Astrocyte (in vitro differentiated cells and primary cell): ENCODE results near the gene CDH24. TPM values are rescaled to one million over a fixed set of nuclear protein-coding genes. Genes with fewer than 3 reads are reported as not detected.
A peak's percentile ranks its signal among the peaks of the same experiment; 100 is the strongest.

Source experiments
- DNase-seq: peaks from one replicate; pipeline ENCODE4 v3.0.0-alpha.2; 2010; ENCODE audit warnings: low read depth
- FAIRE-seq: peaks from 2 replicates; lab custom pipeline; 2011; peaks lifted over from hg19 to GRCh38; lab: Jason Lieb, UNC
- H2AFZ ChIP-seq: 2 replicates; pipeline ENCODE4 v1.6.0; 2012; ENCODE audit warnings: low read depth, low read length, inconsistent platforms
- H3K27ac ChIP-seq: 2 replicates; pipeline ENCODE4 v1.5.1; 2011; ENCODE audit warnings: low read depth, low read length, inconsistent platforms
- H3K27me3 ChIP-seq: 2 replicates; pipeline ENCODE4 v1.6.0; 2011; ENCODE audit warnings: low read length, inconsistent platforms; ENCODE audit not compliant: insufficient read depth
- H3K36me3 ChIP-seq: 2 replicates; pipeline ENCODE4 v1.5.1; 2011; ENCODE audit warnings: low read length, inconsistent platforms; ENCODE audit not compliant: insufficient read depth
- H3K4me1 ChIP-seq: 2 replicates; pipeline ENCODE4 v1.5.1; 2011; ENCODE audit warnings: low read length, inconsistent platforms; ENCODE audit not compliant: insufficient read depth
- H3K4me2 ChIP-seq: 2 replicates; pipeline ENCODE4 v1.6.0; 2012; ENCODE audit warnings: low read length, inconsistent platforms
- H3K4me3 ChIP-seq: 2 replicates; pipeline ENCODE4 v1.5.1; 2011; ENCODE audit warnings: low read depth, mild to moderate bottlenecking, low read length, inconsistent platforms; ENCODE audit not compliant: insufficient read depth
- H3K79me2 ChIP-seq: 2 replicates; pipeline ENCODE4 v1.6.0; 2012; ENCODE audit warnings: mild to moderate bottlenecking, low read length, inconsistent platforms; ENCODE audit not compliant: insufficient read depth
- H3K9ac ChIP-seq: 2 replicates; pipeline ENCODE4 v1.6.0; 2012; ENCODE audit warnings: mild to moderate bottlenecking, low read length, inconsistent platforms
- H3K9me3 ChIP-seq: 2 replicates; pipeline ENCODE4 v1.5.1; 2012; ENCODE audit warnings: low read depth, mild to moderate bottlenecking, low read length, inconsistent platforms; ENCODE audit not compliant: insufficient read depth
- H4K20me1 ChIP-seq: 2 replicates; pipeline ENCODE4 v1.6.0; 2012; ENCODE audit warnings: low read length, inconsistent platforms; ENCODE audit not compliant: insufficient read depth
- H3K27ac Mint-ChIP-seq: one replicate; pipeline ENCODE4 v1.8.0; 2021; ENCODE audit warnings: mild to moderate bottlenecking, mixed read lengths; ENCODE audit not compliant: unreplicated experiment
- H3K27me3 Mint-ChIP-seq: one replicate; pipeline ENCODE4 v1.8.0; 2021; ENCODE audit warnings: low read depth, mixed read lengths; ENCODE audit not compliant: unreplicated experiment
- H3K36me3 Mint-ChIP-seq: one replicate; pipeline ENCODE4 v1.8.0; 2021; ENCODE audit warnings: low read depth, mixed read lengths; ENCODE audit not compliant: unreplicated experiment
- H3K4me1 Mint-ChIP-seq: one replicate; pipeline ENCODE4 v1.8.0; 2021; ENCODE audit warnings: low read depth, mixed read lengths; ENCODE audit not compliant: unreplicated experiment
- H3K4me3 Mint-ChIP-seq: one replicate; pipeline ENCODE4 v1.8.0; 2021; ENCODE audit warnings: mild to moderate bottlenecking, moderate library complexity, mixed read lengths; ENCODE audit not compliant: unreplicated experiment
- H3K9me3 Mint-ChIP-seq: one replicate; pipeline ENCODE4 v1.8.0; 2021; ENCODE audit warnings: mild to moderate bottlenecking, mixed read lengths; ENCODE audit not compliant: unreplicated experiment
- CTCF ChIP-seq: IDR thresholded peaks from 2 replicates; pipeline ENCODE4 v1.5.1; 2011; ENCODE audit warnings: low read depth, mild to moderate bottlenecking, inconsistent platforms, low read length, moderate library complexity; ENCODE audit not compliant: insufficient read depth
- EZH2 ChIP-seq: IDR thresholded peaks from 2 replicates; pipeline ENCODE4 v1.6.1; 2012; ENCODE audit warnings: mild to moderate bottlenecking, low read length, inconsistent platforms; ENCODE audit not compliant: insufficient read depth
- total RNA-seq: library from RNA; stranded (reverse); gene quantifications from 2 replicates; pipeline ENCODE4 v1.2.1, GENCODE V29; 2021

The CDH24 gene
- total RNA-seq, 1 donor from 2014 or later: 22.2 TPM

GRCh38 chr14:23058654-23059504 lies 1.6 kb upstream of the CDH24 start:
- peaks cover 39% of the 10 kb centered on the region for H3K36me3 ChIP-seq
- no peak overlapping the region for H3K9ac ChIP-seq
- Mint-ChIP-seq H3K27me3 (no peaks in the 10 kb centered on the region), H3K9me3 (no peaks in the 10 kb centered on the region), H3K27ac (peak overlapping the region; percentile 47), H3K4me3 (no peak overlapping the region), H3K4me1 (peaks cover 40% of the 10 kb centered on the region), H3K36me3 (peaks cover 25% of the 10 kb centered on the region)
- no peak for FAIRE-seq
- H2AFZ ChIP-seq: no peak overlapping the region
- H3K79me2 ChIP-seq: peaks cover 9% of the 10 kb centered on the region
- H4K20me1 ChIP-seq: peaks cover 43% of the 10 kb centered on the region
- no peak for TF ChIP-seq CTCF
- no peak for TF ChIP-seq EZH2
- H3K4me3 ChIP-seq: no peak overlapping the region
- H3K4me1 ChIP-seq: peaks cover 31% of the 10 kb centered on the region
- H3K4me2 ChIP-seq: no peak overlapping the region
- no peak overlapping the region for H3K27ac ChIP-seq
- H3K27me3 ChIP-seq: no peaks in the 10 kb centered on the region
- no peak for DNase-seq
- H3K9me3 ChIP-seq: no peaks in the 10 kb centered on the region

GRCh38 chr14:23057757-23058653 lies 685 bp upstream of the CDH24 start:
- Histone ChIP-seq H3K4me2 (peak overlapping the region; percentile 99), H3K4me3 (peak overlapping the region; percentile 57), H2AFZ (no peak overlapping the region), H3K9me3 (no peaks in the 10 kb centered on the region), H3K27ac (peak overlapping the region; percentile 45), H3K9ac (peak overlapping the region; percentile 74), H4K20me1 (peaks cover 35% of the 10 kb centered on the region), H3K27me3 (no peaks in the 10 kb centered on the region), H3K36me3 (peaks cover 31% of the 10 kb centered on the region), H3K4me1 (peaks cover 31% of the 10 kb centered on the region), H3K79me2 (peaks cover 8% of the 10 kb centered on the region)
- DNase-seq (peak; percentile 58), FAIRE-seq (no peak)
- Mint-ChIP-seq H3K4me1 (peaks cover 34% of the 10 kb centered on the region), H3K9me3 (no peaks in the 10 kb centered on the region), H3K27ac (peak overlapping the region; percentile 72), H3K27me3 (no peaks in the 10 kb centered on the region), H3K36me3 (peaks cover 21% of the 10 kb centered on the region), H3K4me3 (peak overlapping the region; percentile 85)
- peak; percentile 73 for TF ChIP-seq CTCF
- no peak for TF ChIP-seq EZH2
